ENCODE data around the gene GDPD2. TPM values are rescaled to one million over a fixed set of nuclear protein-coding genes. Genes with fewer than 3 reads are reported as not detected.
A peak's percentile ranks its signal among the peaks of the same experiment; 100 is the strongest.

Gene GDPD2
- total and polyA plus RNA-seq, 12 donors: not detected

DNA sequence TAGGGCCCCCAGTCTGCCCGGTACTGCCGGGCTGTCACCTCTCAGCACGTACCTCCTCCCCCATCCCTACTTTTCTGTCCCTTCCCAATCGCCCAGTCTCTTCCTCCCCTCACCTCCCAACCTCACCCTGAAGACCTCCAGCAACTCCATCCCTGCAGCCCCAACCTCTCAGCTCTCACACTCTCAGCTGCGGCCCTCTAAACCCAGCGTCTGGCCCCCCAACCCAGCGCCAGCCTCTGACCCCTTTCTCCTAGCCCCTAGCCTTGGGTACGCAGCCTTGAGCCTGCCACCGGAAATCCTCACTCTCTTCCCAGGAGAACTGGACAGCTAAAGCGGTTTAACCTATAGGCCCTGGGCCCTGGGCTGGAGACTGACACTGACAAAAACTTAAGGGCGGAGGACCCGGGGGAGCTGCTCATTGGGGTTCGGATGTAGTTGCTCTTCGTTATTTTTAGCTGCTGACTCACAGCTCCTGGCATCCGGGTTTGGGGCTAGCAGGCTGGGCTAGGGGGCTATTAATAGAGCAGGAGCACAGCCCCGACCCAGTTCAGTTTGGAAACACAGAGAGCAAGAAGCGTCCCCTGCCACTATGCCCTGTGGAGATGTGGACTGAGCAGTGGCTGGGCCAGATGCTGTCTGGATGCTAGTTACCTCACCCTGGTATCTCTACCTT lies 11.9 kb downstream of the GDPD2 start:
- TF ChIP-seq CTCF (IDR thresholded peaks at IDR 0.05): no peak
- H3K4me3 ChIP-seq: peak overlapping the region; percentile 49 to 80 (median 70)
- 6 to 10% methylated on average over 14 to 17 of the region's 17 CpGs for WGBS, 2 donors
- H3K27ac ChIP-seq: peak overlapping the region; percentile 52 to 89 (median 85)
- peaks cover 0 to 17% (median 9%) of the 10 kb centered on the region in 9 donors for H3K4me1 ChIP-seq
- DNase-seq (peak; percentile 31 to 71), ATAC-seq (peak; percentile 38 to 83 (median 70))
- peaks cover 0 to 47% (median 0%) of the 10 kb centered on the region in 7 donors for H3K27me3 ChIP-seq
- H3K36me3 ChIP-seq: no peaks in the 10 kb centered on the region
- intact Hi-C loops (cut with DNase I): no loop called here
- no peaks in the 10 kb centered on the region for H3K9me3 ChIP-seq

DNA sequence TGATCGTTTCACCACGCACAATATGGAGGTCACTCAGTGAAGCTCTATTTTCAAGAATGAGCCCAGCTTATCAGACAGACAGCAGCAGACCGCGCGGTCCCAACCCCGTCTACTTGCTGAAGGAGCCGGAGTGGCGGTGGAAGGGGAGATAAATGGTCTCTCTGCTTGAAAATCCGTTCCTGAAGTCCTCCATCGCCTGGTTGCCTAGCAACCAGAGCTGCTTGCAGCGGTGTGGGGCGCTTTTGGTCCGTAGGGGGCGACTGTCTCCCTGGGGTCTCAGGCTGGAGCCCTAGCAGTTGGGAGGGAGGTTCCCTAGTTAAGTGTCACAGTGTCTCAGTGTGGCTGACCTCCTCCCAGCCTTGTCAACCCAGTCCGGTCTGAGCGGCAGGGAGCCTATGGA lies 13.2 kb downstream of the GDPD2 start:
- intact Hi-C loops (cut with DNase I): no loop called here
- Histone ChIP-seq H3K27me3 (peaks cover 0 to 60% (median 0%) of the 10 kb centered on the region in 7 donors), H3K4me1 (peaks cover 0 to 17% (median 9%) of the 10 kb centered on the region in 9 donors), H3K4me3 (no peak overlapping the region), H3K36me3 (no peaks in the 10 kb centered on the region), H3K9me3 (no peaks in the 10 kb centered on the region), H3K27ac (peak overlapping the region in 5 of 10 donors; percentile 86 to 89 (median 88))
- 20 to 26% methylated on average over 16 of the region's 16 CpGs for WGBS, 2 donors
- TF ChIP-seq CTCF (IDR thresholded peaks at IDR 0.05): peak in 1 of 9 donors; percentile 16
- no peak for ATAC-seq
- no peak for DNase-seq

DNA sequence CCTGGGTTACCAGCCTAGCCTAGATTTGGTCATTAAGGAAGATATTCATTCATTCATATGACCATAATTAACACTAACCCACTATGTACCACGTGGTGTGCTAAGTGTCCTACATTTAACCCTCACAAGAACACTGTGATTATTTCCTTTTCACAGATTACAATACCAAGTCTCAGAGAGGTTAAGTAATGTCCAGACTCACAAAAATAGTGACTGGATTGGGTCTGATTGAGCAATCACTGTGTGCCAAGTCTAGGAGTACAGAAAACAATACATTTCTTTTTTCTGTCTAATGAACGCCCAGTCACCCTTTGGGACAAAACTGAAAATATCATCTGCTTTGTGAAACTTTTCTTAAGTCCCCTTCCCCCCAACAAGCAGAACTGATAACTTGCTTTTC lies 13.9 kb downstream of the GDPD2 start:
- no peak overlapping the region for H3K4me3 ChIP-seq
- H3K9me3 ChIP-seq: no peaks in the 10 kb centered on the region
- intact Hi-C loops (cut with DNase I): no loop called here

More for the DNA sequence above, 13.9 kb downstream of the GDPD2 start:
- DNase-seq (no peak), ATAC-seq (no peak)
- peaks cover 0 to 17% (median 9%) of the 10 kb centered on the region in 9 donors for H3K4me1 ChIP-seq
- H3K27me3 ChIP-seq: peaks cover 0 to 67% (median 0%) of the 10 kb centered on the region in 7 donors
- H3K36me3 ChIP-seq: no peaks in the 10 kb centered on the region
- no peak overlapping the region for H3K27ac ChIP-seq
- TF ChIP-seq CTCF (IDR thresholded peaks at IDR 0.05): no peak
- WGBS, 2 donors: 39% methylated on average over 2 of the region's 2 CpGs
